Fibroblast of mammary gland (primary cell): ENCODE results near the gene PAGR1.

Experiments used
- DNase-seq: peaks from one replicate; pipeline ENCODE4 v3.0.0-alpha.2; 2010; ENCODE audit warnings: low read depth
- H3K4me3 ChIP-seq: 2 replicates; pipeline ENCODE4 v1.5.1; 2011; ENCODE audit warnings: low read depth, mild to moderate bottlenecking, low read length, moderate library complexity; ENCODE audit not compliant: control insufficient read depth
- TF ChIP-seq, protein P1 (sequence below): conservative IDR thresholded peaks from 2 replicates; pipeline ENCODE4 v1.5.1; 2011; ENCODE audit warnings: low read depth, low read length, inconsistent platforms; ENCODE audit not compliant: control insufficient read depth, insufficient read depth

PAGR1 gene

DNA sequence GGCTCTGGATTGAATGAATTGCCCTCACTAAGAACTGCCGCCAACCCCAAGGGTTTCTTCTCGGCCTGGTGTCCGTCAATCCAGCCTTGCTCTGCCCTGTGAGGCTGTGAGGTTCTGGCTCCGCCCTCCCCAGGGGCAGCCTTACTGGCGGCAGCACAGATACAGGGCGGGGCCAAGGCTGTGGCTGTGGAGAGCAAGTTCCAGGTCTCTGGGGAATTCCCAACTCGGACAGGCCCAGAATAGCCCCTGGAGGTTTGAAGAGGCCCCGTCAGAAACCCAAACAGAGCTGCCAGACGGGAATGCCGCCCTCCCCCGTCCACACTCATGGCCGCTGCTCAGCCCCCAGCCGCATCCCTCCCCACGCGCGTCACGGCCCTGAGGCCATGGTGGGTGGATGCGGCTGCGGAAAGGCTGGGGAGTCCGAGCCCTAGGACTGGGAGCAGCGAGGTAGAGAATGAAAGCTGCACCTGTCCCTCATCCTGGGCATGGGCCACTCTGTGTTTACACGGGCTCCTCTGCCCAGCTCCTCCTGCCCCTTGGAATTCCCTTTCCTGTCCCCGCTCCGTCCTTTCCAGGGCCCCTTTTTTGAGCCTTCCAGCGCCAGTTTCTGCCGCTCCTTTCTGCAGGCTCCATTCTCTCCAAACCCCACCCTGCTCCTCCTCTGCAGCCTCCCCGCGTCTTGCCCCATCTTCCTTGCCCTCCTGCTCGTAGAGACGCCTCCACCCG, 4.6 kb upstream of the PAGR1 start:
- H3K4me3 ChIP-seq = peak overlapping the region; percentile 44
- peak; percentile 97 for DNase-seq
- TF ChIP-seq, protein P1, sequence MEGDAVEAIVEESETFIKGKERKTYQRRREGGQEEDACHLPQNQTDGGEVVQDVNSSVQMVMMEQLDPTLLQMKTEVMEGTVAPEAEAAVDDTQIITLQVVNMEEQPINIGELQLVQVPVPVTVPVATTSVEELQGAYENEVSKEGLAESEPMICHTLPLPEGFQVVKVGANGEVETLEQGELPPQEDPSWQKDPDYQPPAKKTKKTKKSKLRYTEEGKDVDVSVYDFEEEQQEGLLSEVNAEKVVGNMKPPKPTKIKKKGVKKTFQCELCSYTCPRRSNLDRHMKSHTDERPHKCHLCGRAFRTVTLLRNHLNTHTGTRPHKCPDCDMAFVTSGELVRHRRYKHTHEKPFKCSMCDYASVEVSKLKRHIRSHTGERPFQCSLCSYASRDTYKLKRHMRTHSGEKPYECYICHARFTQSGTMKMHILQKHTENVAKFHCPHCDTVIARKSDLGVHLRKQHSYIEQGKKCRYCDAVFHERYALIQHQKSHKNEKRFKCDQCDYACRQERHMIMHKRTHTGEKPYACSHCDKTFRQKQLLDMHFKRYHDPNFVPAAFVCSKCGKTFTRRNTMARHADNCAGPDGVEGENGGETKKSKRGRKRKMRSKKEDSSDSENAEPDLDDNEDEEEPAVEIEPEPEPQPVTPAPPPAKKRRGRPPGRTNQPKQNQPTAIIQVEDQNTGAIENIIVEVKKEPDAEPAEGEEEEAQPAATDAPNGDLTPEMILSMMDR = no peak

- DNase-seq = peak; percentile 38
- TF ChIP-seq, protein P1 = no peak
- H3K4me3 ChIP-seq = peak within 1 kb of the TSS; percentile 44
Measured at GRCh38 chr16:29811896-29812665, 3.9 kb upstream of the PAGR1 start, which contains the start of gene PRRT2. TSS of gene PRRT2 (plus strand) at chr16:29812193. CDS start at chr16:29813055, 862 bp downstream.

DNA sequence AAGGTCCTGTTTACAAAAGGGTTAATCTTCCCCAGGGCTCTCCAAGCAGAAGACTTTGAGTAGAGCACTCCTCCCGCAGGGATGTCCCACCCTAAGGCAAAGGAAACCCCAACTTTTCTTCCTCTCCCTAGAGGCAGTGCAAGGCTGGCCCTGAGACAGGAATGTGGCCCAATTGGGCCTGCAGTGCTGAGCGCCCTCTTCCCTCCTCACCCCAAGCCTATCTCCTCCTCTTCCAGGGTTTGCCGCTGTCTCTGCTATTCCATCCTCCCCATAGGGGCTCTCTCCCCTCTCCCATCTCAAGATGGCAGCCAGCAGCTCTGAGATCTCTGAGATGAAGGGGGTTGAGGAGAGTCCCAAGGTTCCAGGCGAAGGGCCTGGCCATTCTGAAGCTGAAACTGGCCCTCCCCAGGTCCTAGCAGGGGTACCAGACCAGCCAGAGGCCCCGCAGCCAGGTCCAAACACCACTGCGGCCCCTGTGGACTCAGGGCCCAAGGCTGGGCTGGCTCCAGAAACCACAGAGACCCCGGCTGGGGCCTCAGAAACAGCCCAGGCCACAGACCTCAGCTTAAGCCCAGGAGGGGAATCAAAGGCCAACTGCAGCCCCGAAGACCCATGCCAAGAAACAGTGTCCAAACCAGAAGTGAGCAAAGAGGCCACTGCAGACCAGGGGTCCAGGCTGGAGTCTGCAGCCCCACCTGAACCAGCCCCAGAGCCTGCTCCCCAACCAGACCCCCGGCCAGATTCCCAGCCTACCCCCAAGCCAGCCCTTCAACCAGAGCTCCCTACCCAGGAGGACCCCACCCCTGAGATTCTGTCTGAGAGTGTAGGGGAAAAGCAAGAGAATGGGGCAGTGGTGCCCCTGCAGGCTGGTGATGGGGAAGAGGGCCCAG, 3.0 kb upstream of the PAGR1 start:
- H3K4me3 ChIP-seq = peak overlapping the region; percentile 44
- TF ChIP-seq, protein P1 = no peak
- DNase-seq = no peak

DNA sequence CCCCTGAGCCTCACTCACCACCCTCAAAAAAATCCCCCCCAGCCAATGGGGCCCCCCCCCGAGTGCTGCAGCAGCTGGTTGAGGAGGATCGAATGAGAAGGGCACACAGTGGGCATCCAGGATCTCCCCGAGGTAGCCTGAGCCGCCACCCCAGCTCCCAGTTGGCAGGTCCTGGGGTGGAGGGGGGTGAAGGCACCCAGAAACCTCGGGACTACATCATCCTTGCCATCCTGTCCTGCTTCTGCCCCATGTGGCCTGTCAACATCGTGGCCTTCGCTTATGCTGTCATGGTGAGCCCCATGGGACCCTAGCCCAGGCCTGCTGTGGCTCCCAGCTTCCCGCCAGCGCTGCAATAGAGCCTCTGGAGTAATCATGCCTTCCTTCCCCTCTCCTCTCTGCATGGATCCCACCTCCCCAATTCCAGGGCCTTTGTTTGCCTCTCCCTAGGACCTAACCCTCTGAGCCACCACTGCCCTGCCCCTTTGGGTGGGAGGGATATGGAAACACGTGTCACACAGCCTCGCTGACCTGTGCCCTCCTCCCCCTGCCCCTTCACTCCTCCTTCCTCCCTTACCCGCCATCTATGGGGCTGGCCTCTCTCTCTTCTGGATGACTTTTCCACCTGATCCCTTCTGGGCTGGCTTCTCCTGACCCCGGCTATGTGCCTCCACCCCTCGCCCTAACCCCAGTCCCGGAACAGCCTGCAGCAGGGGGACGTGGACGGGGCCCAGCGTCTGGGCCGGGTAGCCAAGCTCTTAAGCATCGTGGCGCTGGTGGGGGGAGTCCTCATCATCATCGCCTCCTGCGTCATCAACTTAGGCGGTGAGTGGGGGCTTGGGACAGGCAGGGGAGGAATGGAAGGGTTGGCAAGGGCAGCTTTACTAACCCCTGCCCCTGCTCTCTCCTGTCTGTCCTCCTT, 2.0 kb upstream of the PAGR1 start:
- TF ChIP-seq, protein P1 = no peak
- H3K4me3 ChIP-seq = no peak overlapping the region
- no peak for DNase-seq

DNA sequence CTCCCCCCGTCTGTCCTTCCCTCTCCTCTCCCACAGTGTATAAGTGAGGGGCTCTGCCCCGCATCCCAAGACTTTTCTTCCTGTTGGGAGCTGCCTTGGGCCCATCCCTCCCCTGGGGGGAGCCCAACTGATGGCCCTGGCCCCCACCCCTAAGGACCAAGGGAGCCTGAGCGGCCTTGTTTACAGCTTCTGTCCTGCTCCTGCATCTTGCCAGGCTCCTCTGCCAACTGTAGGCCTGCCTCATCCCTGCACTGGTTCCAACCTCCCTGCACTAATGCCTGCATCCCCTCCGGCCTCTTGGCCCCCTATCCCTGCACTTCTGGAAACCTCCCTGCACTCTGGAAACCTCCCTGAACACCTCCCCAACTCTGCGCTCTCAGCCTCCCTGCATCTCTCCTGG, 1.4 kb upstream of the PAGR1 start:
- TF ChIP-seq, protein P1 = no peak
- no peak for DNase-seq
- no peak overlapping the region for H3K4me3 ChIP-seq
